ENCODE data around the gene UBE2E1.
"Not testable (repeated sequence)": the region's sequence is repeated elsewhere in the genome, so short reads cannot be mapped to it uniquely, and the experiment has no call there.

The UBE2E1 gene

DNA sequence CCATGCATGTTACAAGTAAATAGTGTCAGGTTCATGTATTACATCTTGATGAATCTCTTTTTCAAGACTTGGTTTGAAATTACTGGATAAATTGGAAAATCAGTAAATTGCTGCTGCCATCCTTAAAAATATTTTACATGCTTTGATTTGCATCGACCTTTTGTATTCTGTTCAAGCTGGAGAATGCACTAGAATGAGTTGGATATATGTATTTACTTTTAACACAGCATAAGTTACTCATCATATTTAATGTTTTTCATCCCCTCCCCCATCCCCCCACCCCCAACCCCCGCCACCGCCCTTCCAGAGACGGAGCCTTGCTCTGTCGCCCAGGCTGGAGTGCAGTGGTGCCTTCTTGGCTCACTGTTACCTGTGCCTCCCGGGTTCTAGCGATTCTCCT, 16.8 kb downstream of the UBE2E1 start:
- DNase-seq, result no peak

- no peak for DNase-seq
Measured at GRCh38 chr3:23823620-23824019, 17.9 kb downstream of the UBE2E1 start.

- DNase-seq, result no peak
Measured at GRCh38 chr3:23824699-23825444, 19.1 kb downstream of the UBE2E1 start.

DNA sequence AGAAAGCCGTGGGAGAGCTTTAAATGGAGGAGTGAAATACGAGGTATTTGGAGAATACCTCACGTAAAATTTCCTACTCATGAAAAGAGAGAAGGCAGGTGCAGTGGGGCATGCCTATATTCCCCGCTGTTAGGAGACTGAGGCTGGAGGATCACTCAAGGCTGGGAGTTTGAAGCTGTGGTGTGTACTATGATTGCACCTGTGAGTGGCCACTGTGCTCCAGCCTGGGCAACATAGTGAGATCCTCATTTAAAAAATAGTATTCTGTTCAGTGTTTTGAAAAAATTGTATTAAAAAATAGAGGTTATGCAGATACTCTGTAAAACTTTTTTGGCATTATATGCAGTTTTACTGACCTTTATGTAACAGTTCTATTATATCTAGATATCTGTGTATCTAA, 20.0 kb downstream of the UBE2E1 start:
- DNase-seq, result no peak

- DNase-seq, result peak; percentile 38 to 44
Measured at GRCh38 chr3:23826382-23827064, 20.8 kb downstream of the UBE2E1 start.

DNA sequence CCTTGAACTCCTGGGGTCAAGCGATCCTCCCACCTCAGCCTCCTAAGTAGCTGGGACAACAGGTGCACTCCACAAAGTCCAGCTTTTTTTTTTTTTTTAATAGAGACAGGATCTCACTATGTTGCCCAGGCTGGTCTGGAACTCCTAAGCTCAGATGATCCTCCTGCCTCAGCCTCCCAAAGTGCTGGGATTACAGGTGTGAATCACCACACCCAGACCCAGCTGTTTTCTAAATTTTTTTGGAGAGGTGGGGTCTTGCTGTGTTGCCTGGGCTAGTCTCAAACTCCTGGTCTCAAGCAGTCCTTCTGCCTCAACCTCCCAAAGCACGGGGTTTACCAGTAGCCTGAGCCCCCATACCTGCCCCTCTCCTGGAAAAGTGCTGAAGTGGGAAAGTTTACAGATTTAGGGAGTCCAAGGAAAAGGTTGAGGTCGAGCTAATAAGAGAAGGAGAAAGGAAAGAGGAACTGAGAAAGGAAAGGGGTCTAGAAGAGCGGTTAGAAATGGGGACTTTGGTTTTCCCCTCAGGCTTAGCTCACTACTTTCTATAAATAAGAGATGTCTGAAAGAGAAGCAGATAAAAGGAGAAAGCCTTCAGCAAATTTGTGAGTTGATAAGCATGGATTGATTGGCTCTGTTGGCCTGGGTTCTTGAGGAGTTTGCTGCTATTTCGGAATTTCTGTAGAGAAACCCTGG, 23.6 kb downstream of the UBE2E1 start:
- DNase-seq, result no peak

DNA sequence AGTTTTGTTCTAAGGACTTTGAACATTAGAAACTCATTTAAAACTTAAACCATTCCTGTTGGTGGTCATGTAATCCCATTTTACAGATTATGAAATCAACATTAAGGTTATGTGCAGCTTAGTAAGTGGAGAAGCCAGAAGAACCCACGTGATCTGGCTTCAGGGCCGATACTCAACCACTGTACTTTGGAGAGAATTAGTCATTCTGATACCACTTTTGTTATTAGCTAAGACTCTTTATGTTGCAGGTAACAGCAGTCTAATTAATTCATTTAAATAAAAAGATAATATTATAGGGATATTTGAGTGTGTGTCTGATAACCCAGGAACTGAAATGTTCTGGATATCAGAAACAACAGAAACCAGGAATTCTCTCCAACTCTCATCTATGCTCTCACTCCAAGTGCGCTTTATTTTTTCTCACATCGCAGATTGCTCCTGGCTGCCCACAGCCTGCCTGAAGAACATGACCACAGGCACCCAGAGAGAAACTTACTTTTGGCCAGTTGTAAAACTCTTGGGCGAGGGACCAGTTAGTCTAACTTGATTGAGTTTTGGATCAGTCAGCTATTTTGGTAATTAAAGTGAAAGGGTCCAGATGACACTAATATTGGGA, 25.2 kb downstream of the UBE2E1 start:
- DNase-seq, result no peak

DNA sequence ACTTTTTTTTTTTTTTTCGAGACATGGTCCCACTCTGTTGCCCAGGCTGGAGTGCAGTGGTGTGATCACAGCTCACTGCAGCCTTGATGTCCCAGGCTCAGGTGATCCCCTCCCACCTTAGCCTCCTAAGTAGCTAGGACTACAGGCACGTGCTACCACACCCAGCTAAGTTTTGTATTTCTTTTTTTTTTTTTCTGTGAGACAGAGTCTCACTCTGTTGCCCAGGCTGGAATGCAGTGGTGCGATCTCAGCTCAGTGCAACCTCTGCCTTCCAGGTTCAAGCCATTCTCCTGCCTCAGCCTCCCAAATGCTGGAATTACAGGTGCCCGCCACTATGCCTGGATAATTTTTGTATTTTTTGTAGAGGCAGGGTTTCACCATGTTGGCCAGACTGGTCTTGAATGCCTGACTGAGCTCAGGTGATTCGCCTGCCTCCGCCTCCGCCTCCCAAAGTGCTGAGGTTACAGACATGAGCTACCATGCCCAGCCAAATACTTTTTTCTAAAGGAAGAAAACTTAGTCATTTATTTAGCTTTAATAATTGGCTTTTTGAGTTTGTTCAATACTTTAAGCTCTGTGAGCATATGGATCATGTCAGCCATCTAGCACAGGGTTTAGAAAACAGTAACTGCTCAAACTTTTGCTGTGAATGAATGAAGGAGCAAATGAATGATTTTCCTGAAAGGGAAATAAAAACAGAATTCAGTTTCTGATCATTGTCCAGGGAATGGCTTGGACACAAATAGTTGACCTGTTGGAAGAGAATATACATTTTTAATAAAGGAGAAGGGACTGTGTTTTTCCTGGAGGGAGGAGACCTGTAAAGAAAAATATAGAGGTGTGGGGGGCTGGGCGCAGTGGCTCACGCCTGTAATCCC, 26.0 kb downstream of the UBE2E1 start:
- no peak for DNase-seq

- no peak for DNase-seq
Measured at GRCh38 chr3:23832523-23832922, 26.8 kb downstream of the UBE2E1 start.

GRCh38 chr3:23834082-23834870, 28.5 kb downstream of the UBE2E1 start:
- DNase-seq, result no peak

- no peak for DNase-seq
Measured at GRCh38 chr3:23835087-23835486, 29.3 kb downstream of the UBE2E1 start.

DNA sequence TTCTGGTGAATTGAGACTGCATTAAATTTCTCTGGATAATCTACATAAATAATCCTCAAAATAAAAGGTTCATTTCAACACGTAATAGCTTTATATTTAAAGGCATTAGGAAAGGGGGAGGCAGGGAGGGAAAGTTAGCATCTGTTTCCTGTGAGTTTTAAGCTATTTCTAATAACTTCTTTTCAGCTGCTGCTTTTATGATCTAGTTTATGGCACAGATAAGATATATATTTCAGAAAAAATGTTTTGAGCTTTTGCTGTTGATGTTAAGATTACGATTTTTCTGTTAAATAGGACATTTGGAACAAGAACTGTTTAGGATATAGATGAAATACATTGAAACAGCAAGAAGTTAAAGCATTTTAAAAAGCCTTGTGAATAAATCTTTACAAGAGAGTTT, 30.0 kb downstream of the UBE2E1 start:
- no peak for DNase-seq

GRCh38 chr3:23836536-23837230, 30.9 kb downstream of the UBE2E1 start:
- peak; percentile 59 to 70 for DNase-seq

DNA sequence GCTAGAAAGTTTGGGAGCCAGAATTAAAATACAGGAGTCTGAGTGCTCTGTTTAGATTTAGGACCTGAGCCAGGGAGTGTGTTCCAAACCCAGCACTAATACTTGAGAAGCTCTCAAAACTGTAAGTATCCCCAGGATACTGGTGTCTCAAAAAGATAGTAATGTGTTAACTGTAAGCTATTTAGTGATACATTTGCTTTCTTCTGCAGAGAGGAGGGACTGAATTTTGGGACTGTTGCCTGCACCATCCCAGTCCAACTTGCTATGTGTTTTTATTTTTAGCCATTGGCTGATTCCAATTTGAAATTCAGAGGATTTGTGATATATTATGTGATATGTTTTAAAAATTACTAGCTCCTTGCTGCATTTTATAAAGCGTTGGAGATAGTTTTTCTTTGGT, 31.5 kb downstream of the UBE2E1 start:
- no peak for DNase-seq

GRCh38 chr3:23837691-23838090, 31.9 kb downstream of the UBE2E1 start:
- no peak for DNase-seq

DNA sequence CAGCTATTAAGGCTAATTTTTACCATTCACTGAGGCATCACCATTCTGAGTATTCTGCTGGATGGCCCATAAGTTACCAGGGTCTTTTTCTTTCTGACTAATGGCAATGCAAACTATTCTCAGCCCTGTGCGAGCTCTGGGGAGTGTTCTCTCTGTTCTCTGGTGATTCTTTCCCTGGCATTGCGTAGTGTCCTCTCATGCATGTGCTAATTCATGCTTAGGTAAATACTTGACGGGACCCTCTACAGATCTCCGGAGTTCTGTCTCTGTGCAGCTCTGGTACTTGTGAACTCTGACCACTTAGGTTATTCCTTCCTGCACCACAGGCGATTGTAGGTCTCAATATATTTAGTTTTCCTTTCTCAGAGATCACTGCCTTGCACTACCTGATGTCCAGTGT, 34.8 kb downstream of the UBE2E1 start:
- no peak for DNase-seq

DNA sequence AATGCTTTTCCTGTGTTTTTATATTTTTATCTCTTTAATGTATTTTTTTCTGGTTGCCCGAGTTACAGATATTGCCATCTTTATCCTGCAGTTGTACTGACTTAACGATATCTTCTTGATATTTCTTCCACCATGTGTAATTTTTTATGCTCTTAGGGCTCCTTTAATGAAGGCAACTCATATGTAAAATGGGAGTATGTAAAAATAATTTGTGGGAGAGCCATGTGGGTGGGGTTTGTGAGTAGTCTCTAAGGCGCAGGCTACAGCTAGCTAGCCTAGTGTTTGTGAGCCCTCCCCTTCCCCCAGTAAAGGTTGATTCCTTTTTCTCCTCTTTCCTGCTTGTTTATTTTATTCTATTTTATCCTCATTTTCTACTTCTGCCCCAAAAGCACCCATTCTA, 38.1 kb downstream of the UBE2E1 start:
- DNase-seq, result no peak

DNA sequence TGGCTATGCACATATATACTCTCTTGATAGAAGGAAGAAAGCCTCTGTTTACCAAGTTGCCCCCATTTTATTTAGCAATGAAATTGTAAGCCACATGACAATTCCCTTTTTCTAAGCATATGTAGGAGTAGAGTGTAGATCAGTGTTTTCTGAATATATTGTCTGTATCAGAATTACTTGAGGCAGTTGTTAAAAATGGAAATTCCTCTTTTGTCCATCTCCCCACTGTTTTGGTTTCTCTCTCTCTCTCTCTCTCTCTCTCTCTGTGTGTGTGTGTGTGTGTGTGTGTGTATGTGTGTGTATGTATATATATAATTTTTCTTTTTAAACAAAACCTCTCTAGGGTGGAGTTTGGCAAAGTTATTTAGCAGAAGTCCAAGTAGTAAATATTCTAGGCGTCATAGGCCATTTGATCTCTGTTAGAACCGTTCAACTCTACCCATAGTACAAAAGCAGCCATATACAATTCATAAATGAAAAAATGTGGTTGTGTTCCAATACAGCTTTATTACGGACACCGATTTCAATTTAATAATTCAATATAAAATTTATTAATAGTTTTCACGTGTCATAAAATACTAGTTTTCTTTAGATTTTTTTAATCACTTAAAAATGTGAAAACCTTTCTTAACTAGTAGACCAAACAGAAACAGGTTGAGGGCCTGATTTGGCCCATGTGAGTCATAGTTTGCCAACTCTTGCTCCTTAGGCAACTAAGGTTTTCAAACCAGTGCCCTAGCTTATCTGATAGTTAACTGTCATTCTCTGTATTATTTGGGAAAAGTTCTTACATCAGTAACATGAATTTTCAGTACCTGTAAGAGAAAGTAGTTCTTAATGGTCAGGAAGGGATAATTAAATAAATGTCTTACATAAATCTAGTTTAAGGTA, 39.8 kb downstream of the UBE2E1 start:
- DNase-seq, result no peak

- DNase-seq, result not testable (repeated sequence)
Measured at GRCh38 chr3:23849462-23849861, 43.7 kb downstream of the UBE2E1 start.

DNA sequence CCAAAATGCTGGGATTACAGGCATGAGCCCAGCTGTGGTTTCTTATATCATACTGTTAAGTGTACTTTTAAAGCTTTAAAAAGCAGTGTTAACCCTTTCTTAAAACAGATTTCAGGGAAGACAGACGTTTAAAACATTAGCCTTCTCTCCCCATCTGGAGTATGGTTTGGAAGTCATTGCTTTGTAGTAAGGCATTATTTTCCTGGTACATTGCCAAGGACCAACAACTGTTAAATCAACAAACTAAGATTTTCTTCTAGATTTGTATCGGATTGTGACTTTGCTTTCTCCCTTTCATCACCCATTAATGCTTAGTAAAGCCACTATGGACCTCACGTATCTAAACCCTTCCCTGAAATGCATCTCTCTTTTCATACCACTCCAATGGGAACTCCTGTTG, 50.5 kb downstream of the UBE2E1 start:
- DNase-seq, result no peak

Measured in inflammatory macrophage (primary cell).